KBM-7 (cell line): ENCODE measurements around the gene STX7.
"Not testable (repeated sequence)": the region's sequence is repeated elsewhere in the genome, so short reads cannot be mapped to it uniquely, and the experiment has no call there.

Source experiments
- DNase-seq: peaks from one replicate; pipeline ENCODE4 v3.0.0-alpha.2; 2015
- in situ Hi-C: fragments of 300-500 bp; cut with MboI; formaldehyde crosslinking; loops from 2 replicates; pipeline ENCODE4 v1.14.3; 2020; ENCODE audit warnings: low sequenced_read_pairs, low pct_unique_long_range_greater_than_20kb, mixed read lengths

STX7 gene, protein sequence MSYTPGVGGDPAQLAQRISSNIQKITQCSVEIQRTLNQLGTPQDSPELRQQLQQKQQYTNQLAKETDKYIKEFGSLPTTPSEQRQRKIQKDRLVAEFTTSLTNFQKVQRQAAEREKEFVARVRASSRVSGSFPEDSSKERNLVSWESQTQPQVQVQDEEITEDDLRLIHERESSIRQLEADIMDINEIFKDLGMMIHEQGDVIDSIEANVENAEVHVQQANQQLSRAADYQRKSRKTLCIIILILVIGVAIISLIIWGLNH

DNA sequence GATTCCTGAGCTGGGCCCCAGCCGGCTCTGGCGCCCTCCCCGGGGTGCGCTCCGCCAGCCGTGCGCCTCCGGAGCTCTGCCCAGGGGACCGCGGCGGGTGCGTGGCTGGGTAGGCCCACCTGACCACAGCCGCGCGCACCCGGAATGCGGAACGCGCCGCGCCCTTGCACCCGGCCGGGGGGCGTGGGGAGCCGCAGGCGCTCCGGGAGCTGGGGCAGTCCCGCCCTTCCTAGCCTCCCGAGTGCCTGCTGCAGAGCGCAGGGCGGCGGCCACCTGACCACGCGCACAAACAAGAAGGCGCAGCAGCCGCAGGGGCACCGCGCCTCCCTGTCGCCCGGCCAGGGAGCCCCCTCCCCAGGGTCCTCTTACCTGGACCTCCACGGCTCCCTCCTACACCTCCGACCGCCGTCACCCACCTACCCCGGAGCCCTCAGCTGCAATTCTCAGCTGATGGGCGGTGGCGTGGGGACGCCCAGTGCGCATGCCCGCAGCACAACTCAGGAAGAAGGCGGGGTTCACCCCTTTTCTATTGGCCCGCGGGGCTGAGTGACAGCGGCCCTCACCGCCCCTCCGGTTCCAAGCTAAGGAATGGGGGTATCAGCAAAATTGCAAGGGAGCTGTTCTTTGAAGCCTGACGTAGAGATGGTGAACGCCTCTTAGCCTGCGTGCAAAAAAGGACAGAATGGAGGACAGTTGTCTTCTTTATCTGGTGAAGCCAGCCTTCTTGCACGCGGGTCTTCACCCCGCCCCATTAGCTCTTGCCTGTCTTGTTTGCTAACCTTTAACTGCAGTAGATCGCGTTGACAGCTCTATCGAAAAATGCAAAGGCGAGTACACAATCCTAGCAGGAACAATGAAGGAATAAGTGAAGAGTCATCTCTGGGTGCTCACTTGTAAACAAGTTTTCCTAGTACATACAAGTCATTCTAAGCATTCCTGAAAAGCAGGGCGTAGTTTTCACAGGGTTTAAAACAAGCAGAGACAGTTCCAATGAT is at the start of gene STX7:
Gene STX7 (minus strand): TSS at position 479 of the 995 bp plus-strand sequence. CDS start 9,586 bp downstream, outside the sequence.
- in situ Hi-C loops, result no loop called here
- peak; percentile 94 for DNase-seq

DNA sequence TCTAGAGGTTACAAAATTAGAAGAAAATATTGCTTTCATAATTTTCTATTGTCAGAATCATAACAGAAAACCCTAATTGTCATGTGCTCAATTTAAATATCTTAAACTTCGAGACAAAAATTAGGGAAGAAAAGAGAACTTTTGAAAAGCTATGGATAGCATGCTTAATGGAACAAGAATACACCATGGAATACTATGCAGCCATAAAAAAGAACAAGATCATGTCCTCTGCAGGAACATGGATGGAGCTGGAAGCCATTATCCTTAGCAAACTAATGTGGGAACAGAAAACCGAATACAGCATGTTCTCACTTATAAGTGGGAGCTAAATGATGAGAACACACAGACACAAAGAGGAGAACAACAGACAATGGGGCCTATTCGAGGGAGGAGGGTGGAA is 47.2 kb upstream of the STX7 start:
- DNase-seq, in situ Hi-C loops: not testable (repeated sequence)

DNA sequence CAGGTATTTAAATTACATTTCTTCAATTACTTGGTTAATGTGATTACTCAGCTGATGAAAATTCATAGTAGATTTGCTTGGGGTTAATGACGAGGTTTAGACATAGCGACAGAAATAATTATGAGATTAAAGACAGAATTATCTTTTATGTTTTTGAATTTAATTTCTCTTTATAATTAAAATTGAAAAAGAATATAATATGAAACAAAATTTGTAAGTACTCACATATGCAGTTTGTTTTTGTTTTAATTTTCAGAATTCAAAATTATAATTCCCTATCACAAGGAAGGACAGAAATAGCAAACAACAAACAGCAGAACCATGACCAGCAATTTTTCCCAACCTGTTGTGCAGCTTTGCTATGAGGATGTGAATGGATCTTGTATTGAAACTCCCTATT is 39.5 kb upstream of the STX7 start, which contains the start of gene TAAR8:
Gene TAAR8 (plus strand): TSS at position 301 of the 400 bp plus-strand sequence. CDS start 21 bp downstream, at position 322.
- in situ Hi-C loops, result no loop called here

DNA sequence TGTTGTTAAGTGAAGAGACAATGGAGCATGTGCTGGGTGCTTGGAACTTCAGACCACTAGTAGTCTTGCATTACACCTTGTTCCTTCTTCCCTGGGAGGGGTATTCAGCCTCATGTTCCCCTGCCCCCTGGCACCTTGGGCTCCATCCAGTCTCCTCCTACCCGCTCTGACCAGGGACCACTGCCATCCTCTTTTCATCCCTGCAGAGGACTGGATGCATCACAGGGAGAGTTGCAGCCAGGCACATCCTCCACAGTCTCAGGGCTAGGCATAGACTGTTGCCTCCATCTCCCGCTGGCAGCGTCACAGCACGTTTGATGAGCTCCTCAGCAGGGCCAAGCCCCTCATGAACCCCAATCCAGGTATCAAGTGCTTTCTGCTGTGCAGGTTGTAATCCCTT is 38.3 kb upstream of the STX7 start:
- no peak for DNase-seq
- in situ Hi-C loops, result no loop called here

More for the DNA sequence above, 39.5 kb upstream of the STX7 start, which contains the start of gene TAAR8:
- DNase-seq, result no peak

DNA sequence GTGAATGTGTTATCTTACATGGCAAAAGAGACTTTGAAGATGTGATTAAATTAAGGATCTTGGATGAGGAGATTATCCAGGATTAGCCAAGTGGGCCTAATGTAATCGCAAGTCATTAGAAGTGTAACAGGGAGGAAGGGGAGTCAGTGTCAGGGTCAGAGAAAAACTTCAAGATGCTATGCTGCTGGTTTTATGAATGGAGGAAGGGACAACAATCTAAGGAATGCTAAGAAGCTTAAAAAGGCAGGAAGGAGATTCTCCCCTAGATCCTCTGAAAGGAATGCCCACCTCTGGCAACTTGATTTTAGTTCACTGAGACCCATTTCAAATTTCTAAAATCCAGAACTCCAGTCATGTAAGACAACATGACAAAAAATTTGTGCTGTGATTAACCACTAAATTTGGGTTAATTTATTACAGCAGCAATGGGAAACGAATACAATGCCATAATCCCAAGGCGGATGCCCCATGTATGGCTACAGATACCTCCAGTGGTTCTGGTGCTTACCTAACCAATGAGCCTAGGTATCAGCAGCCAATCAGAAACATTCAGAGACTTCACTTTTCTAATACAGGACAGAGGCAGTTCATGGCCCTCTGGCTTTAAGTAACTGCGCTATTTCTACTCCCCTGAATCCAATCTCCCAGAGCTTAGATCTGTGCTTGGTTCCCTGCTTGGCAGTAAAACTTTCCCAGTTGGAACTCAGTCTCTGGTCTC is 36.0 kb upstream of the STX7 start:
- no peak for DNase-seq
- in situ Hi-C loops, result loop anchor here (25.0 kb wide), 1 partner anchor 238 kb away; the partner anchor contains the start of gene SLC18B1

DNA sequence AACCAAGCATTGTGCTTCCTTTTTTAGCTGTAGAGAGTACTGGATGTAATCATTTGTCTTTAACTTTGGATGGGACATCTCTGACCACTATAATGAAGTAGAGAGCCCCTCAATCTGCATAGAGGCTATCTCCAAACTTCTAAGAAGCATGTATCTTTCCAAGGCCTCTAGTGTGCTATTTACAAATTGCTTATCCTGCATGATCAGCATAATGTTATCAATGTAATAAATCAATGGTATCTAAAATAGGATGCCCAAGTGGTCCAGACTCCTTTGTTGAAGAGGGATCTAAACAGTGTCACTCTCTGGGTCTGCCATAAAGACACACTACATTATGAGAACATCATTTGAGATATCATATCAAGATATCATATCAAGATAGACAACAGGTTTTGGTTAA is 31.9 kb upstream of the STX7 start:
- no peak for DNase-seq
- in situ Hi-C loops, result loop anchor here (25.0 kb wide), 1 partner anchor 242 kb away; the partner anchor contains the start of gene SLC18B1

DNA sequence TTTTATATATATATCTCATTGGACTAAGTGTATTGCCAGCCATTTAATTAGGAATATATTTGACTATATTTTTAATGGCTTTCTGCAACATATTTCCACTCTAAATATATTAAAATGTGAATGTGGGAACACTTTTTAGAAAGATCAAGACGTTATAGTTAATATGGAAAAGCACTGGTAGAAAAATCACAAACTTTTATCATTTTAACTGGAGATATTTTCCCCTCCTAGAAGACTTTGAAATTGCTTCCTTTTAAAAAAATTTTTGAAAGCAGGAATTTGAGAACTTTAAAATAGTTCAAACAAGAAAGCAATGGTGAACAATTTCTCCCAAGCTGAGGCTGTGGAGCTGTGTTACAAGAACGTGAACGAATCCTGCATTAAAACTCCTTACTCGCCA is 25.1 kb upstream of the STX7 start, which contains the start of gene TAAR9:
Gene TAAR9 (plus strand): TSS at position 301 of the 400 bp plus-strand sequence. CDS start 13 bp downstream, at position 314.
- in situ Hi-C loops, result loop anchor here (25.0 kb wide), 1 partner anchor 249 kb away; the partner anchor contains the start of gene SLC18B1

DNA sequence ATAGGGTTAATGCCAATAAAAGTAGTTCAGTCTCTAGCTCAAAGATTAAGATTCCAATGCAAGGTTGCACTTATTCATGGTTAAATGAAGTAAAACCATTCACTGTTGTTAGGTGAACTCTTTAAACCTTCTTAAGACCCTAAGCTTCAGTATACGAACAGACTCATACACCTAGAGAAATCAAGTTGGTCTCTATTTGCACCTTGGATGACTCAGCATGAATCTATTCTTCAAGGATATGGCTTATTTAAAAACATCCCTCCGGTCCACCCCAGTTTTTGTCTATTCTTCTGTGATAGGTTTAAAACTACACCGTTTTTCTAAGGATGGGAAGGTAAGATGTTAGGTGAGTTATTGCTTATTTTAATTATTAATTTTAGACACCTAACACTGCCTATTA is 24.2 kb upstream of the STX7 start:
- in situ Hi-C loops, result loop anchor here (25.0 kb wide), 1 partner anchor 250 kb away; the partner anchor contains the start of gene SLC18B1
- DNase-seq, result no peak

More for the DNA sequence above, 25.1 kb upstream of the STX7 start, which contains the start of gene TAAR9:
- no peak for DNase-seq

DNA sequence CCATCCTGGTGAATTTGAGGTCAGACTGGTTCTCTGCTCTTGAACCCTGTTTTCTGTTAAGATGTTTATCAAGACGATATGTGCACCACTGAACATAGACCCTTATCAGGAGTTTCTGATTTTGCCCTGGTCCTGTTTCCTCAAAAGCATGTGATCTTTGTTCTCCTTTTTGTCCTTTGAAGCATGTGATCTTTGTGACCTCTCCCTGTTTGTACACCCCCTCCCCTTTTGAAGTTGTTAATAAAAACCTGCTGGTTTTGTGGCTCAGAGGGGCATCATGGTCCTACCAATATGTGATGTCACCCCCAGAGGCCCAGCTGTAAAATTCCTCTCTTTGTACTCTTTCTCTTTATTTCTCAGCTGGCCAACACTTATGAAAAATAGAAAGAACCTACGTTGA is 21.6 kb upstream of the STX7 start:
- in situ Hi-C loops, result loop anchor here (25.0 kb wide), 1 partner anchor 253 kb away; the partner anchor contains the start of gene SLC18B1
- DNase-seq, result not testable (repeated sequence)

DNA sequence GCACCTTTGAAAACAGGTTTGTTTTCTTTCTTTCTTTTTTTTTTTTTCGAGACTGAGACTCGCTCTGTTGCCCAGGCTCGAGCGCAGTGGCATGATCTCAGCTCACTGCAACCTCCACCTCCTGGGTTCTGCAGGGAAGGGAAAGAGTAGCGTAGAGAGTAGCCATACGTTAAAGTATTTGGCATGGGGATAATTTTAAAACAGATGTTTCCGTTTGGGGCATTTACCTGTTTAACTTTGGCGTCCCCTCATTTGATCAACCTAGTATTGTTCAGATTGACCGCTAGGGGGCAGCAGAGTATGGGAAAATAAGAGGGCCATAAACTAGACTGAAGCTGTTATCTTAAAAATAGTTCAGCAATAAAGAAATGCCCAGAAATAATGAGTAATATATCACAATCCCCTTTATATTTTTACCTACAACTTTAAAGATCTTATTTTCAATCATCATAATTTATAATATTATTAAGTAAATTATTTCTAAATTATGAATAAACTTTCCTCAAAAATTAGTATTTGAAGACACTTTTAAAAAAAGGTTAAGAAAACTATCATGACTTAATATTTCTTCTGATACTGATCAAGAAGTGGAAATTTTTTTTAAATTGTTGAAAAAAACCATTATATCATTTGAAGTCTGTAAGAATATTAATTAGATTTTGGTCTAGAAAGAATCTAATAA is 17.5 kb upstream of the STX7 start:
- peak; percentile 65 for DNase-seq
- in situ Hi-C loops, result loop anchor here (25.0 kb wide), 1 partner anchor 257 kb away; the partner anchor contains the start of gene SLC18B1

DNA sequence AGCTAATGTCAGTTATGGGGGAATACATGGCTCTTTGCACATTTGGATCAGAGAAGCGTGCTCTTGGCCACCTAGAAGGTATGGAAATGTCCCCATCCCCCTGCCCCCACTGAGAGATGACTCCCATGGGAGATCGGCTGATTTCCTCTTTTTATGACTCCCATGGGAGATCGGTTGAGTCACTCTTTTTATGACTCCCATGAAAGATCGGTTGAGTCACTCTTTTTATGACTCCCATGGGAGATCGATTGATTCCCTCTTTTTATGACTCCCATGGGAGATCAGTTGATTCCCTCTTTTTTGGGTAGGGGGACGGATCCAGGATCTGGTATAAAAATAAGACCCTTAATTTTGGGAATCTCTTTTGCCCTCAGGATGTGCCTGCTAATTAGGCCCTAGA is 14.9 kb upstream of the STX7 start:
- no peak for DNase-seq
- in situ Hi-C loops, result loop anchor here (25.0 kb wide), 1 partner anchor 260 kb away; the partner anchor contains the start of gene SLC18B1

DNA sequence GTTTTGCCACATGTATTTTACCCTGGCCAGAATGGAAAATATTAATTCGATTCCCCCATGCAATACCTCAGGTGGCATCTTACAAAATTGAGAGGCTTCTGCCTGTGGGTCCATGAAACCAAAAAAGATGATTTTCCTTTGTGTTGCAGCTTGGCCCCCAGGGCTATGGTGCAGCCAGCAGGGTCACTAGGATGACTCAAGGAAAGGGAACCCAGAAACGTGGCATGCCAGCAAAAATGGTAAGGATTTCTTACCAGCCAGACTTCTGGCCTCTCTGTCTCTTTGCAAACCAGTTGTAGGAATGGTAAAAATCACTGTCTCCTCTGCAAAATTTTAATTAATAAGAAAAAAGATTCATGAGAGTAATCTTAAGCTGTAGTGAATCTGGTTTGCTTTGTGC is 13.5 kb upstream of the STX7 start:
- no peak for DNase-seq
- in situ Hi-C loops, result loop anchor here (25.0 kb wide), 1 partner anchor 261 kb away; the partner anchor contains the start of gene SLC18B1

DNA sequence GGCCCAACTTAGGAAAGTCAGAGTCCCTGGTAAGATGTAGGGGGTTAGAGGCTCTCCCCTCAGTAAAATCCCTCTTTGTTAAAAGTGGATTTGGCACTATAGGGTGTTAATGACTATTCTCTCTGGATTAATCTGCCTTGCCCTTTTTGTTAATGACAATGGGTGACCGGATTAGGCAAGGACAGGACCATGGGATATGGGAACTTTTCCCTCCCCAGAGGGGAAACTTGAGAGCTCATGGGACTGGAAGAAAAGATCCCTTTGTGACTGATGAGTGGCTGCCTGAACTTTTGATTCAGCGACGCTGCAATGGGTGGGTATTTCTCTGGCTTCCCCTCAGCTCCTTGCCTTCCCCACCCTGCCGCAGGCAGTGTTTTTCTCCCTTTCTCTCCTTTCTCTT is 12.9 kb upstream of the STX7 start:
- no peak for DNase-seq
- in situ Hi-C loops, result loop anchor here (25.0 kb wide), 1 partner anchor 261 kb away; the partner anchor contains the start of gene SLC18B1

DNA sequence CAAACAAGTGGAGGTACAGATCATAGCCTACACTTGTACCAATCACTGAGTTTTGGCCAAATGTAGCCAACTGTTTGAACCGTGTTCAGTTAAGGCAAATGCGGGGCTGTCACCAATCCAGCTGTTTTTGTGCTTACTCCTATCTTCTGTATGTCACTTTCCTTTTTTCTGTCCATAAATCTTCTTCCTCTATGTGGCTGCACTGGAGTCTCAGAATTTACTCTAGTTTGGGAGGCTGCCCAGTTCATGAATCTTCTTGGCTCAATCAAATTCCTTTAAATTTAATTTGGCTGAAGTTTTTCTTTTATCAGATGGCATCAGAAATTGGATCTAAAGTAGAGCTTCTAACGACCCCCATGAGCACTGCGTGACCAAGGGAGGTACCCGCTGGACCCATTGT is 11.7 kb upstream of the STX7 start:
- in situ Hi-C loops, result loop anchor here (25.0 kb wide), 1 partner anchor 263 kb away; the partner anchor contains the start of gene SLC18B1
- no peak for DNase-seq

DNA sequence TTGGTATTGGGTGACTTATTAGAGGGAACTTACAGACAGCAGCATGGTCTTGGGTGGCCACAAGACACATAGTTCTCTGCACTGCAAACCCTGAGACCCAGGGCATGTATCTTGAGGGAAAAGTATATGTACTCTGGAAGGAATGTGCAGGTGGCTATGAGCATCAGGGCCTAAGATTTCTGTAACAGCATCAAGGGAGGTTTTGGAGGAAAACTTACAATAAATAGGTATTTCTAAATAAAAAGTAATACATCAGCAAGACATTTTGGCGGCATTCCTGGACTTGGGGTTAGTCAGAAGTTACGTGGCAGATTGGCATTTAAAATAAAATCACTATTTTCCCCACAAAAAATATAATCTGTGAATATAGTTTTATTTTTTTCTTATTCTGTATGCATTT is 8.0 kb upstream of the STX7 start:
- no peak for DNase-seq
- in situ Hi-C loops, result no loop called here

DNA sequence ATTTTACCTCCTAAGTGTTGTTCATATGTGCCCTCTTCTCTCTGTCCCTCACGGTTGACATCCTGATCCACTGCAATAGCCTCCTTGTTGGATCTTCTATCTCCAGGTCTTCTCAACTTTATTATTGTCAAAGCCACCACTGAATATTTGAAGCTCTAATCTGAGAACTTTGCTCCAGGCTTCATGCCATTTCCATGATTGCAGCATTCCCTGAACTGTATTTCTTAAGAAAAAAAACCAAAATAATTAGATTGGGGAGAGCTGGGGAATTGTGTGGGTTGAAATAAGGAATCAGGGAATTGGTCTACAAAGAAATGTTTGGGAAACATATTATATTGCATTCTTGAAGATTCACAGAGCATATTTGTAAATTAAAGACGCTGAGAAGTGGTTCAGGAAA is 2.5 kb upstream of the STX7 start:
- in situ Hi-C loops, result no loop called here
- no peak for DNase-seq

DNA sequence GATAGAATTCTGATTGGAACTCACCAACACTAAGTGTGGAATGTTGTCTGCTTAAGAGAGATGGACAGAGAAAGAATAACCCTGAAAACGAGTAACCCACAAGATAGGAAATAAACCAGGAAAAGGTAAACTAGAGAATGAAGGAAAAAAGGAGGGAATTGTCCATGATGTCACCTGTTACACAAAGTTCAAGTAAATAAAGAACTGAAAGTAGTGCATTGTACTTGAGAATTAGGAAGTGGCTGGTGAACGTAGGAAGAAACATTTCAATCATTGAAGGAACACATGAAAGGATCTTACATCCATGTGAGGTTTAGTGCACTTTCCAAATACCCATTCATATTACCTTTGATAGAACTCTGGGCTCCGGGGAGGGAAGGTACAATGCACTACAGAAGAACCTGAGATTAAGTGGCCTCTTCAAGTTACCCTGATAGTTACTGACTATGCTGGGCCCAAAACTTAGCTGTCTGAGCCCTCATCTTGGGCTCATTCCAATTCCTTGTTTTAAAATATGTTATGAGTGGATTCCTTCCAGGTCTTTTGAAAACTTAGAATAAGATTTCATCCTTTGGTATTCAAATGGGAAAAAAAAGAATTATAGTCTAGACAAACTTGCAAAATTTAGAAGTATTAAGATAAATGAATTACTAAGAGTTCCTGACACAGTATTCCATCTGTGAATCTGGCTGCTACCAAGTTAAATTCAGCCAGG is 1.1 kb upstream of the STX7 start:
- DNase-seq, result no peak
- in situ Hi-C loops, result no loop called here
